Hepatocyte (in vitro differentiated cells): ENCODE measurements around the gene TNF. TPM values are rescaled to one million over a fixed set of nuclear protein-coding genes. Genes with fewer than 3 reads are reported as not detected.

Experiments used
- DNase-seq: peaks from one replicate; pipeline ENCODE4 v3.0.0-alpha.2; 2016; ENCODE audit warnings: low spot score
- H2AFZ ChIP-seq: fragments of 200-600 bp; sonication (generic); 2 replicates; pipeline ENCODE4 v1.6.0; 2016; ENCODE audit warnings: antibody characterized with exemption, mild to moderate bottlenecking
- H3K27ac ChIP-seq: fragments of 200-600 bp; sonication (generic); 2 replicates; pipeline ENCODE4 v1.5.1; 2016; ENCODE audit warnings: mild to moderate bottlenecking
- H3K27me3 ChIP-seq: fragments of 200-600 bp; sonication (generic); 2 replicates; pipeline ENCODE4 v1.6.1; 2016
- H3K36me3 ChIP-seq: fragments of 200-600 bp; sonication (generic); replicated peaks from 2 replicates; pipeline ENCODE4 v1.5.1; 2016; ENCODE audit warnings: low read depth; ENCODE audit not compliant: insufficient read depth
- H3K4me1 ChIP-seq: fragments of 200-600 bp; sonication (generic); 2 replicates; pipeline ENCODE4 v1.5.1; 2016; ENCODE audit warnings: mild to moderate bottlenecking, moderate library complexity; ENCODE audit not compliant: insufficient read depth
- H3K4me2 ChIP-seq: fragments of 200-600 bp; sonication (generic); 2 replicates; pipeline ENCODE4 v1.6.0; 2016
- H3K4me3 ChIP-seq: fragments of 200-600 bp; sonication (generic); 2 replicates; pipeline ENCODE4 v1.5.1; 2016; ENCODE audit warnings: mild to moderate bottlenecking
- H3K79me2 ChIP-seq: fragments of 200-600 bp; sonication (generic); 2 replicates; pipeline ENCODE4 v1.6.0; 2017; ENCODE audit warnings: mild to moderate bottlenecking
- H3K9me2 ChIP-seq: fragments of 200-600 bp; sonication (generic); replicated peaks from 2 replicates; pipeline ENCODE4 v1.6.0; 2017; ENCODE audit warnings: mild to moderate bottlenecking; ENCODE audit not compliant: insufficient read depth
- H3K9me3 ChIP-seq: fragments of 200-600 bp; sonication (generic); 2 replicates; pipeline ENCODE4 v1.5.1; 2016; ENCODE audit warnings: low read depth, mild to moderate bottlenecking
- H4K20me1 ChIP-seq: fragments of 200-600 bp; sonication (generic); 2 replicates; pipeline ENCODE4 v1.6.0; 2016; ENCODE audit warnings: mild to moderate bottlenecking; ENCODE audit not compliant: insufficient read depth, poor library complexity, severe bottlenecking
- CTCF ChIP-seq: fragments of 200-600 bp; sonication (generic); IDR thresholded peaks from 2 replicates; pipeline ENCODE4 v1.5.1; 2016; ENCODE audit warnings: antibody characterized with exemption, mild to moderate bottlenecking; ENCODE audit not compliant: poor library complexity
- EZH2 ChIP-seq: fragments of 200-600 bp; sonication (generic); IDR thresholded peaks from 2 replicates; pipeline ENCODE4 v1.6.1; 2016; ENCODE audit warnings: antibody characterized with exemption, mild to moderate bottlenecking, borderline replicate concordance
- EZH2phosphoT487 ChIP-seq: fragments of 200-600 bp; sonication (generic); IDR thresholded peaks from one replicate; pipeline ENCODE4 v1.6.1; 2018; ENCODE audit warnings: antibody characterized with exemption, mild to moderate bottlenecking, low read depth, moderate library complexity; ENCODE audit not compliant: unreplicated experiment, severe bottlenecking
- WGBS: methylation state at CpG from one replicate; pipeline ENCODE4 v1.1.6; 2016; ENCODE audit warnings: low lambda C conversion rate; ENCODE audit errors: missing lambda C conversion rate; 5-methylcytosine and 5-hydroxymethylcytosine counted together
- polyA plus RNA-seq: library from polyadenylated mRNA; unstranded; fragments of >200 nt; fragmentation: Nextera tagmentation; extraction: Ambion mirVana; gene quantifications from 2 replicates; pipeline ENCODE4 v1.2.1, GENCODE V29; 2016
- total RNA-seq: library from RNA; depleted of rRNA; stranded (reverse); fragments of >200 nt; gene quantifications from 2 replicates; pipeline ENCODE4 v1.2.3, GENCODE V29; 2014

Gene TNF
- total and polyA plus RNA-seq, 2 experiments from 2014 or later: 0.63 to 0.91 TPM

- H2AFZ ChIP-seq: no peak overlapping the region
- no peaks in the 10 kb centered on the region for H3K9me2 ChIP-seq
- no peaks in the 10 kb centered on the region for H3K36me3 ChIP-seq
- TF ChIP-seq EZH2 (no peak), EZH2phosphoT487 (no peak), CTCF (no peak)
- no peaks in the 10 kb centered on the region for H3K79me2 ChIP-seq
- peaks cover 11% of the 10 kb centered on the region for H3K4me1 ChIP-seq
- peak overlapping the region; percentile 76 for H3K27ac ChIP-seq
- DNase-seq: peak; percentile 32
- peak overlapping the region; percentile 70 for H3K4me2 ChIP-seq
- 73% methylated on average over 5 of the region's 8 CpGs for WGBS
- H4K20me1 ChIP-seq: no peaks in the 10 kb centered on the region
- no peaks in the 10 kb centered on the region for H3K9me3 ChIP-seq
- H3K27me3 ChIP-seq: no peaks in the 10 kb centered on the region
- no peak overlapping the region for H3K4me3 ChIP-seq
These were observed 38.8 kb downstream of the TNF start for GRCh38 chr6:31614075-31614619.

- peaks cover 11% of the 10 kb centered on the region for H3K4me1 ChIP-seq
- no peak within 1 kb of the TSS for H2AFZ ChIP-seq
- peak within 1 kb of the TSS; percentile 76 for H3K27ac ChIP-seq
- no peak within 1 kb of the TSS for H3K4me3 ChIP-seq
- H3K4me2 ChIP-seq: peak within 1 kb of the TSS; percentile 70
- no peaks in the 10 kb centered on the region for H4K20me1 ChIP-seq
- TF ChIP-seq EZH2phosphoT487 (no peak), EZH2 (no peak), CTCF (no peak)
- DNase-seq: peak; percentile 33
- H3K36me3 ChIP-seq: no peaks in the 10 kb centered on the region
- no peaks in the 10 kb centered on the region for H3K9me2 ChIP-seq
- H3K27me3 ChIP-seq: no peaks in the 10 kb centered on the region
- no peaks in the 10 kb centered on the region for H3K9me3 ChIP-seq
- no peaks in the 10 kb centered on the region for H3K79me2 ChIP-seq
- WGBS: 61% methylated on average over 6 of the region's 6 CpGs
These were observed 39.6 kb downstream of the TNF start, which contains the start of gene AIF1 for GRCh38 chr6:31614684-31615578. AIF1 (plus strand) TSS chr6:31615234; CDS start chr6:31615330, 96 bp downstream.

GRCh38 chr6:31615748-31616147, 40.4 kb downstream of the TNF start:
- Histone ChIP-seq H4K20me1 (no peaks in the 10 kb centered on the region), H3K4me3 (no peak overlapping the region)

More at GRCh38 chr6:31615748-31616147, 40.4 kb downstream of the TNF start:
- Histone ChIP-seq H3K4me2 (no peak overlapping the region), H2AFZ (no peak overlapping the region), H3K79me2 (no peaks in the 10 kb centered on the region), H3K27me3 (no peaks in the 10 kb centered on the region), H3K36me3 (no peaks in the 10 kb centered on the region), H3K27ac (peak overlapping the region; percentile 76), H3K9me3 (no peaks in the 10 kb centered on the region), H3K9me2 (no peaks in the 10 kb centered on the region), H3K4me1 (peaks cover 11% of the 10 kb centered on the region)
- 65% methylated on average over 7 of the region's 7 CpGs for WGBS
- TF ChIP-seq EZH2phosphoT487: no peak
- TF ChIP-seq CTCF: no peak
- no peak for TF ChIP-seq EZH2
- peak; percentile 17 for DNase-seq
